Osteoblast (primary cell): ENCODE measurements around the gene SARS1. TPM values are rescaled to one million over a fixed set of nuclear protein-coding genes. Genes with fewer than 3 reads are reported as not detected.

Experiments used
- DNase-seq: peaks from one replicate; pipeline ENCODE4 v3.0.0; 2011; ENCODE audit warnings: low spot score, mixed read lengths; ENCODE audit not compliant: insufficient read length; ENCODE audit errors: missing footprints
- H2AFZ ChIP-seq: 2 replicates; pipeline ENCODE4 v1.6.0; 2011; ENCODE audit warnings: mild to moderate bottlenecking, low read length
- H3K27ac ChIP-seq: 2 replicates; pipeline ENCODE4 v1.5.1; 2011; ENCODE audit warnings: mild to moderate bottlenecking, low read depth, low read length, moderate library complexity
- H3K27me3 ChIP-seq: 2 replicates; pipeline ENCODE4 v1.6.0; 2012; ENCODE audit warnings: mild to moderate bottlenecking, control low read depth, inconsistent platforms, low read length, moderate library complexity; ENCODE audit not compliant: insufficient read depth
- H3K36me3 ChIP-seq: 2 replicates; pipeline ENCODE4 v1.5.1; 2011; ENCODE audit warnings: mild to moderate bottlenecking, low read length, control low read depth, moderate library complexity; ENCODE audit not compliant: insufficient read depth
- H3K4me1 ChIP-seq: 2 replicates; pipeline ENCODE4 v1.5.1; 2011; ENCODE audit warnings: mild to moderate bottlenecking, low read length, control low read depth, moderate library complexity; ENCODE audit not compliant: insufficient read depth
- H3K4me2 ChIP-seq: 2 replicates; pipeline ENCODE4 v1.6.0; 2011; ENCODE audit warnings: mild to moderate bottlenecking, low read length; ENCODE audit not compliant: insufficient read depth
- H3K4me3 ChIP-seq: fragments of 200-600 bp; sonication (generic); 3 replicates; pipeline ENCODE4 v1.5.1; 2012; ENCODE audit warnings: mild to moderate bottlenecking, low read length, inconsistent platforms; ENCODE audit not compliant: insufficient read depth
- H3K79me2 ChIP-seq: 2 replicates; pipeline ENCODE4 v1.6.0; 2012; ENCODE audit warnings: mild to moderate bottlenecking, low read length, control low read depth, inconsistent platforms; ENCODE audit not compliant: insufficient read depth
- H3K9me3 ChIP-seq: 2 replicates; pipeline ENCODE4 v1.5.1; 2011; ENCODE audit warnings: low read depth, low read length, control low read depth
- H4K20me1 ChIP-seq: 2 replicates; pipeline ENCODE4 v1.6.0; 2012; ENCODE audit warnings: mild to moderate bottlenecking, low read length, control low read depth; ENCODE audit not compliant: insufficient read depth
- total RNA-seq: library from RNA; depleted of rRNA; stranded (reverse); fragments of >200 nt; gene quantifications from 2 replicates; pipeline ENCODE4 v1.2.3, GENCODE V29; 2012
- TF ChIP-seq, protein P1 (sequence below): IDR thresholded peaks from 2 replicates; pipeline ENCODE4 v1.5.1; 2011; ENCODE audit warnings: mild to moderate bottlenecking, low read depth, low read length, moderate library complexity; ENCODE audit errors: extremely low read depth

SARS1 gene
- total RNA-seq, 1 donor = 392 TPM

DNA sequence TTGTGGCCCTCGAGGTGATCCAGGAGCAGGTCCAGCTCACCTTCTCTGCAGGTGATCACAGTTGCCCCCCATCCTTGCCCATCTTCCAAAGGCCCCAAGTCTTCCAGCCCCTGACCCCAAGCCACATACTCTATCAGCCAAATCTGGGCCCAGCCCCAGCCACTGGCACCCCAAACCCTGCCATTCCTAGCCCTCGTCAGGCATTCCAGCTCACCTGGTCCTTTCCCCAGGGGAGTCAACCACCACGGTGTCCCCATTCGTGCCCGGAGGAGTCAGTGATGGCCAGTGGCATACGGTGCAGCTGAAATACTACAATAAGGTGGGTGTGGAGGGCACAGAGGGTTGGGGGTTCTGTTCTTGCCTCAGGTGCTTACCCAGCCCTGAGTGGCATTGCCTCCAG, 47.9 kb downstream of the SARS1 start:
- TF ChIP-seq, protein P1, sequence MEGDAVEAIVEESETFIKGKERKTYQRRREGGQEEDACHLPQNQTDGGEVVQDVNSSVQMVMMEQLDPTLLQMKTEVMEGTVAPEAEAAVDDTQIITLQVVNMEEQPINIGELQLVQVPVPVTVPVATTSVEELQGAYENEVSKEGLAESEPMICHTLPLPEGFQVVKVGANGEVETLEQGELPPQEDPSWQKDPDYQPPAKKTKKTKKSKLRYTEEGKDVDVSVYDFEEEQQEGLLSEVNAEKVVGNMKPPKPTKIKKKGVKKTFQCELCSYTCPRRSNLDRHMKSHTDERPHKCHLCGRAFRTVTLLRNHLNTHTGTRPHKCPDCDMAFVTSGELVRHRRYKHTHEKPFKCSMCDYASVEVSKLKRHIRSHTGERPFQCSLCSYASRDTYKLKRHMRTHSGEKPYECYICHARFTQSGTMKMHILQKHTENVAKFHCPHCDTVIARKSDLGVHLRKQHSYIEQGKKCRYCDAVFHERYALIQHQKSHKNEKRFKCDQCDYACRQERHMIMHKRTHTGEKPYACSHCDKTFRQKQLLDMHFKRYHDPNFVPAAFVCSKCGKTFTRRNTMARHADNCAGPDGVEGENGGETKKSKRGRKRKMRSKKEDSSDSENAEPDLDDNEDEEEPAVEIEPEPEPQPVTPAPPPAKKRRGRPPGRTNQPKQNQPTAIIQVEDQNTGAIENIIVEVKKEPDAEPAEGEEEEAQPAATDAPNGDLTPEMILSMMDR = no peak
- Histone ChIP-seq H3K4me2 (no peak overlapping the region), H3K27ac (no peak overlapping the region), H3K9me3 (no peaks in the 10 kb centered on the region), H3K27me3 (no peaks in the 10 kb centered on the region), H3K36me3 (no peaks in the 10 kb centered on the region), H4K20me1 (no peaks in the 10 kb centered on the region), H3K4me3 (no peak overlapping the region), H3K79me2 (no peaks in the 10 kb centered on the region), H3K4me1 (no peaks in the 10 kb centered on the region), H2AFZ (no peak overlapping the region)
- DNase-seq = peak; percentile 0

DNA sequence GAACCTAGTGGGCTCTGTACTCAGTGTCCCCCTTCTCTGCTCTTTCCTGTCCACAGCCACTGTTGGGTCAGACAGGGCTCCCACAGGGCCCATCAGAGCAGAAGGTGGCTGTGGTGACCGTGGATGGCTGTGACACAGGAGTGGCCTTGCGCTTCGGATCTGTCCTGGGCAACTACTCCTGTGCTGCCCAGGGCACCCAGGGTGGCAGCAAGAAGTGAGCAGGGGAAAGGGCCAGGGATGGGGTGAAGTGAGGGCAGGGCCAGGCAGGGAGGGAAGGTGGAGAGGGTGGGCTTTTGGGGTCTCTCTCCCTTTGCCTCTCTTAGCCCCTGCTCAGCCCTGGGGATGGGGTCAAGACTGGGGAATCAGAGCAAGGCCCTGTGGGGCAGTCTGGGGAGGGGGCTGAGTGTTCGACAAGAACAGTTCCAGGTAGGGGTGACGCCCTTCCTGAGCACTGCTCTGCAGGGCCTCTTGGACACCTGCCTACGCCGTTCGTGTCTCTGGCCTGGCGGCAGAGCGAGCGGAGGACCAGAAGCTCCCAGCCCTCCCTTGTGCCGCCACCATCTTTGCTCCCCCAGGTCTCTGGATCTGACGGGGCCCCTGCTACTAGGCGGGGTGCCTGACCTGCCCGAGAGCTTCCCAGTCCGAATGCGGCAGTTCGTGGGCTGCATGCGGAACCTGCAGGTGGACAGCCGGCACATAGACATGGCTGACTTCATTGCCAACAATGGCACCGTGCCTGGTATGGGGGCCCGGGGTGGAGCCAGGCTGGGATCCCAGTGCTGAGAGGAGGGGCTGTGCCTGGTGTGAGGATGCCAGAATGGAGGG, 48.7 kb downstream of the SARS1 start:
- TF ChIP-seq, protein P1 = no peak
- peak; percentile 75 for DNase-seq
- Histone ChIP-seq H3K36me3 (no peaks in the 10 kb centered on the region), H3K27me3 (no peaks in the 10 kb centered on the region), H3K4me1 (peaks cover 6% of the 10 kb centered on the region), H3K4me2 (no peak overlapping the region), H3K4me3 (no peak overlapping the region), H3K79me2 (no peaks in the 10 kb centered on the region), H3K9me3 (no peaks in the 10 kb centered on the region), H4K20me1 (no peaks in the 10 kb centered on the region), H2AFZ (no peak overlapping the region), H3K27ac (no peak overlapping the region)

DNA sequence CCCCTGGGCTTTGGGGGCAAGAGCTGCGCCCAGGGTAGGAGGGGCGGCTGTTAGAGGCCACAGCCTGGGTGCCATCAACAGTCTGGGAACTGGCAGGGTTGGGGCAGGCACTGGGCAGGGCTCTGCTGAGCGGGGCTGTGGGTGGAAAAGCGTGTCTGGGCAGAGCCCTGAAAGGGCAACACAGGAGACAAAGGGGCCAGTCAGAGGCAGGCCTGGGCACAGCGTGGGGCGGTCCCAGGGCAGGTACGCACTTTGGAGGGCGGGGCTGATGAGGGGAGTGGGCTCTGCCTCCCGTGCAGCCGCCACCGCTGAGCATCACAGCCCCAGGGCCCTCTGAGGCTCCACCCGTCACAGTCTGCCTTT, 49.5 kb downstream of the SARS1 start:
- no peaks in the 10 kb centered on the region for H4K20me1 ChIP-seq
- TF ChIP-seq, protein P1 = no peak
- no peaks in the 10 kb centered on the region for H3K36me3 ChIP-seq
- no peaks in the 10 kb centered on the region for H3K79me2 ChIP-seq
- H3K9me3 ChIP-seq = no peaks in the 10 kb centered on the region
- DNase-seq = peak; percentile 85
- no peak overlapping the region for H3K4me3 ChIP-seq
- H3K27me3 ChIP-seq = no peaks in the 10 kb centered on the region
- peak overlapping the region; percentile 50 for H2AFZ ChIP-seq
- no peak overlapping the region for H3K27ac ChIP-seq
- no peak overlapping the region for H3K4me2 ChIP-seq
- peaks cover 6% of the 10 kb centered on the region for H3K4me1 ChIP-seq

DNA sequence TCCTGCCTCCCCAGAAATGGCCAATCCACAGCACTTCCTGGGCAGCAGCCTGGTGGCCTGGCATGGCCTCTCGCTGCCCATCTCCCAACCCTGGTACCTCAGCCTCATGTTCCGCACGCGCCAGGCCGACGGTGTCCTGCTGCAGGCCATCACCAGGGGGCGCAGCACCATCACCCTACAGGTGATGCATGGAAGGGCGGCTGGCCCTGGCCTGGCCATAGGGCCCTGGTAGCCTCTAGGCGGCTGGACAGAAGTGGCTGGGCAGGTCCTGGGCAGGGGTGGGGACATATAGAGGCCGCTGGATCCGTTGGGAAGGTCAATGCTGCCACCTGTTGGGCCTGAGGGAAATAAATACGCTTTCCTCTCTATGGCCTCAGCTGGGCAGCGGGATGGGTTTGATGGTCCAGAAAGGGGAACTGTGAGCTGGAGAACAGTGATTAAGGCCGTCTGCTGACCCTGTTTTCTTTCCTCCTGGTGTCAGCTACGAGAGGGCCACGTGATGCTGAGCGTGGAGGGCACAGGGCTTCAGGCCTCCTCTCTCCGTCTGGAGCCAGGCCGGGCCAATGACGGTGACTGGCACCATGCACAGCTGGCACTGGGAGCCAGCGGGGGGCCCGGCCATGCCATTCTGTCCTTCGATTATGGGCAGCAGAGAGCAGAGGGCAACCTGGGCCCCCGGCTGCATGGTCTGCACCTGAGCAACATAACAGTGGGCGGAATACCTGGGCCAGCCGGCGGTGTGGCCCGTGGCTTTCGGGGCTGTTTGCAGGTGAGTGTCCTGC, 50.1 kb downstream of the SARS1 start:
- H3K4me3 ChIP-seq = no peak overlapping the region
- peaks cover 6% of the 10 kb centered on the region for H3K4me1 ChIP-seq
- no peaks in the 10 kb centered on the region for H3K27me3 ChIP-seq
- no peak overlapping the region for H3K4me2 ChIP-seq
- H4K20me1 ChIP-seq = no peaks in the 10 kb centered on the region
- TF ChIP-seq, protein P1 = peak; percentile 95
- no peak overlapping the region for H3K27ac ChIP-seq
- peak overlapping the region; percentile 50 for H2AFZ ChIP-seq
- no peaks in the 10 kb centered on the region for H3K9me3 ChIP-seq
- no peaks in the 10 kb centered on the region for H3K36me3 ChIP-seq
- H3K79me2 ChIP-seq = no peaks in the 10 kb centered on the region
- peak; percentile 100 for DNase-seq
